Small intestine (tissue), 7 donors: ENCODE measurements around the gene TFB2M. TPM values are rescaled to one million over a fixed set of nuclear protein-coding genes. Genes with fewer than 3 reads are reported as not detected.

Source experiments
- DNase-seq, 2 donors: peaks; one replicate each; pipeline versions ENCODE4 v3.0.0 to v3.0.0-alpha.2; 2013
- FAIRE-seq: peaks from 2 replicates; lab custom pipeline; 2012; peaks lifted over from hg19 to GRCh38; lab: Jason Lieb, UNC
- H3K27ac ChIP-seq, 3 donors: one replicate each; pipeline ENCODE4 v1.5.1; 2013; ENCODE audit warnings: low read length in 2 of 3, mild to moderate bottlenecking in 2 of 3, control low read depth in 1 of 3, inconsistent platforms in 1 of 3, low read depth in 1 of 3, moderate library complexity in 1 of 3
- H3K27me3 ChIP-seq, 3 donors: one replicate each; pipeline ENCODE4 v1.6.1; 2013; ENCODE audit warnings: low read length in 3 of 3, inconsistent platforms in 1 of 3; ENCODE audit not compliant: control insufficient read depth in 3 of 3, insufficient read depth in 3 of 3
- H3K36me3 ChIP-seq, 3 donors: one replicate each; pipeline ENCODE4 v1.6.1; 2013; ENCODE audit warnings: low read length in 3 of 3, inconsistent platforms in 1 of 3, low read depth in 1 of 3, mild to moderate bottlenecking in 1 of 3, moderate library complexity in 1 of 3; ENCODE audit not compliant: control insufficient read depth in 3 of 3, insufficient read depth in 2 of 3
- H3K4me1 ChIP-seq, 3 donors: one replicate each; pipeline ENCODE4 v1.6.1; 2013; ENCODE audit warnings: low read length in 2 of 3, inconsistent platforms in 1 of 3, low read depth in 1 of 3, mild to moderate bottlenecking in 1 of 3, moderate library complexity in 1 of 3; ENCODE audit not compliant: control insufficient read depth in 3 of 3, insufficient read depth in 2 of 3
- H3K4me3 ChIP-seq, 3 donors: one replicate each; pipeline ENCODE4 v1.5.1; 2013; ENCODE audit warnings: low read length in 3 of 3, control low read depth in 1 of 3, inconsistent platforms in 1 of 3, low read depth in 1 of 3, mild to moderate bottlenecking in 1 of 3, moderate library complexity in 1 of 3
- H3K9me3 ChIP-seq, 2 donors: one replicate each; pipeline ENCODE4 v1.6.1; 2013; ENCODE audit warnings: low read depth in 1 of 2, low read length in 1 of 2; ENCODE audit not compliant: control insufficient read depth in 2 of 2, insufficient read depth in 1 of 2
- WGBS, 3 donors: extraction: QIAGEN DNeasy Blood & Tissue Kit; methylation state at CpG; one replicate each; pipeline ENCODE4 v1.1.7; 2013; 5-methylcytosine and 5-hydroxymethylcytosine counted together
- polyA plus RNA-seq, 4 donors: library from polyadenylated mRNA; stranded (reverse) in 3 of 4; unstranded in 1 of 4; fragments of 200-250 nt in 3 of 4; fragments of 120-200 nt in 1 of 4; gene quantifications; one replicate each; pipeline versions ENCODE4 v1.2.1 to v1.2.3, GENCODE V29; 2013
- donor health status: healthy with polysubstance abuse.
- donor health status: control.
- donor health status: control.
- donor health status: Bipolar disorder and iron deficiency.
- donor health status: healthy.

TFB2M gene
- polyA plus RNA-seq, 4 donors, result 7.8 to 16.6 (median 10.4) TPM

DNA sequence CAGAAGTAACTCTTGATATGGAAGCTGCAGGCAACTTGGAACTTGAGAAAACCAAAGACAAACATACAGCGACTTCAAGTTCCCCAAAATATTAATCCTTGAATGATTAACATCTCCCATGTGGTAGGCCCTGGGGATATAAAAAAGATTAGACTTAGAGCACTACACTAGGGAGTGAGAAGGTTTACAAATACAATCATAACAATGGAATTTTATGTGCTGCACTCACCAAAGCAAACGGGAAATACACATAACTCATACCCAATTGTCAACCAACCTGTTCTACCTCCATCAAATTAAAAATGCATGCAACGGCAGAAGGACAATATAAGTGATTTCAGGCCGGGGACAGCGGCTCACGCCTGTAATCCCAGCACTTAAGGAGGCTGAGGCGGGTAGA is 62.7 kb downstream of the TFB2M start:
- WGBS, 3 donors, result 76 to 86% (median 79%) methylated on average over 7 of the region's 7 CpGs
- Histone ChIP-seq H3K9me3 (no peaks in the 10 kb centered on the region), H3K36me3 (peaks cover 0 to 2% (median 0%) of the 10 kb centered on the region in 3 donors), H3K27ac (no peak overlapping the region), H3K4me1 (peaks cover 0 to 5% (median 0%) of the 10 kb centered on the region in 3 donors), H3K27me3 (no peaks in the 10 kb centered on the region), H3K4me3 (no peak overlapping the region)
- FAIRE-seq (no peak), DNase-seq (no peak)

DNA sequence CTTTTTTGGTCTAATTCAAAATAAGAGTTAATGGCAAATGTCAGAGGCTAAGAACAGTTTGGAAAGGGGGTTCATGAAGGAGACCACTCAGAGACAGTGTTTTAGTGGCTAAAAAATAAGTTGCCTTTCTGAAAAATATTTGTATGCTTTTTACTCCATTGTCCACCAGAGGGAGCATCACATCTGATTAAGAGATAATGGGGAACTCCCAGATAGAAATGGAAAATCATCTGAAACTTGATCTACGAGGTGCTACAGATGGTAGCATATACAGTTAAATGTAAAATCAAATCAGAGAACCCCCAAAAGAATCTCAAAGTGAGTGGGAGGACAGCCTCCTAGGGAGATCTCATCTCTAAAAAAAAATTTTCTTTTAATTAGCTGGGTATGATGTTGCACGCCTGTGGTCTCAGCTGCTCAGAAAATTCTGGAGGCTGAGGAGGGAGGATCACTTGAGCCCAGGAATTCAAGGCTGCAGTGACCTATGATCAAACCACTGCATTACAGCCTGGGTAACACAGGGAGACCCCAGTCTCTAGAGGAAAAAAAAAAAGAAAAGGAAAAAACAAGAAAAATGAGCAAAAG is 68.6 kb downstream of the TFB2M start:
- Histone ChIP-seq H3K36me3 (peaks cover 0 to 2% (median 0%) of the 10 kb centered on the region in 3 donors), H3K27me3 (no peaks in the 10 kb centered on the region), H3K4me1 (no peaks in the 10 kb centered on the region), H3K9me3 (no peaks in the 10 kb centered on the region), H3K27ac (no peak overlapping the region), H3K4me3 (no peak overlapping the region)
- FAIRE-seq, result no peak
- DNase-seq, result peak; percentile 65 to 70
- 53 to 56% (median 53%) methylated on average over 2 of the region's 2 CpGs for WGBS, 3 donors

DNA sequence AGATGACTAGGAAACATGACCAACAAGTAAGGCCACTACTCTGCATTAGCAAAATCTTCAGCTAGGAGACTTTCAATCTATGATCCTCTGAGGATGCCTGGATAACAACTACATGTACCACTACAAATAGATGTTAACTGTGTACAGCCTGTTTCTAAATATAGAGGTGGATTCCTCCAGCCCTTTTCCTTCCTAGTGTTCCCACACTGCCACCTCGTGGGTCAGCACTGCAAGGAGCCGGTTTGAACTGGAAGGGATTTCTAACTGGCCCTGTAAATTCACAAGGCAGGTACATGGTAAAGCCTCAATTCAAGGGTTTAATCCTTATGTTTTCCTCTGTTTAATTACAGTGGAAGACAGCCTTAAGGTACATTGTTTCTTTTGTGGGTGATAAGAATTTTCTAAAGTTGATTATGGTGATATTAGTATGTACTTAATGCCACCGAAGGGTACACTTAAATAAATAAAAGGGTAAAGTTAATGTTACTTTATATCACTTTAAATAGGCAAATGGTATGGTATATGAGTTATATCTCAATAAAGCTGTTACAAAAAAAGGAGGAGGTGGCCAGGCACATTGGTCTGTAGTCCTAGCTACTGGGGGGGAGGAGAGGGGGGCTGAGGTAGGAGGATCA is 73.3 kb downstream of the TFB2M start:
- DNase-seq, result peak; percentile 60 to 70
- H3K27me3 ChIP-seq, result no peaks in the 10 kb centered on the region
- no peaks in the 10 kb centered on the region for H3K36me3 ChIP-seq
- H3K9me3 ChIP-seq, result no peaks in the 10 kb centered on the region
- no peaks in the 10 kb centered on the region for H3K4me1 ChIP-seq
- no peak overlapping the region for H3K27ac ChIP-seq
- WGBS, 3 donors, result 29 to 39% (median 34%) methylated on average over 3 of the region's 3 CpGs
- FAIRE-seq, result no peak
- no peak overlapping the region for H3K4me3 ChIP-seq

DNA sequence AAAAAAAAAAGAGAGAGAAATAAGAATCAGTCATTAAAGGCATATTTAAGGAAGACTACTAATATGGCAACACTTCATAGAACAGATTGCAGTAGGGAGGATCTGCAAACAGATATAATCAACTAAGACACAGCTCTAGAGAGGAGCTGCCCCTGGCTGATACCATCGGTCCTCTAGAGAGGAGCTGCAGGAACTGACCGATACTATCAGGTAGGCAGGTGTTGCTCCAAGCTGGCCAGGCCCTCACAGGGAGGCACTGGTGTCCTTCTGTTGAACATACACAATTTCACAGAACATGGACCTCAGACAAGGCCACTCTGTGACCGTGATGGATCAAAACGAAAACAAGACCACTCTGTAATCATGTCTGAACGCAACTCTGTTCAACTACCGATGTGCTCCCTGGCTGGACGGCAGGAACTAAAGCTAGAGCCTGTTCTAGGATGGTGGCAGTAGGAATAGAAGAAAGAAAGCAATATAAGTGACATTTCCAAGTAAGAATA is 74.5 kb downstream of the TFB2M start:
- Histone ChIP-seq H3K27ac (no peak overlapping the region), H3K36me3 (no peaks in the 10 kb centered on the region), H3K4me1 (no peaks in the 10 kb centered on the region), H3K9me3 (no peaks in the 10 kb centered on the region), H3K27me3 (no peaks in the 10 kb centered on the region), H3K4me3 (no peak overlapping the region)
- FAIRE-seq (no peak), DNase-seq (no peak)
- WGBS, 3 donors, result 95 to 97% (median 95%) methylated on average over 7 of the region's 7 CpGs

Other genes starting within 250 kb of the TFB2M start
- 10 to 100 TPM in 1 of 4 donors, 1 to 10 TPM in 3; 5.4 to 10.1 (median 8.5) TPM for gene SMYD3, start 59.0 kb downstream of the TFB2M start, polyA plus RNA-seq
- 10 to 100 TPM in 3 of 4 donors, 1 to 10 TPM in 1; 9.6 to 22.6 (median 12.4) TPM for gene CNST, start 195 bp upstream of the TFB2M start, polyA plus RNA-seq
- 10 to 100 TPM; 27.1 to 48.3 (median 32.0) TPM for gene SCCPDH, start 158.1 kb upstream of the TFB2M start, polyA plus RNA-seq